Measurements from ENCODE around the gene FAM20A. TPM values are rescaled to one million over a fixed set of nuclear protein-coding genes. Genes with fewer than 3 reads are reported as not detected.

Gene FAM20A
- total RNA-seq, 1 experiment from 2014 or later, result not detected

DNA sequence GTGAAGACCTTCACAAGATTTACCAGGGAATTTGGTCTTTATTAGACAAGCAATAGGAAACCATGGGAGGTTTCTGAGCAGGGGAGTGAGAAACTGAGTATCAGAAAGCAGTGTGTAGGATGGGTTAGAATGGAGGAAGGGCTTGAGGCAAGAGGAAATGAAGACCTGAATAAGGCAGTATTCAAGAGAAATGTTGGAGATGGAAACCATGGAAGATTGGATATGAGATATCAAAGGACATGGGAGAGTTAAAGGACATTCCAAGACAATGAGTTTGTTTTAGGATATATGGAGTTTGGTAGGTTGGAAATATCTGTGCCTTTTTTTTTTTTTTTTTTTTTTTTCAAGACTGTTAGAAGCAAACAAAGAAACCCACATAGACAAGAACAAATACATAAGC, 21.3 kb upstream of the FAM20A start:
- no peaks in the 10 kb centered on the region for H3K36me3 ChIP-seq (ENCODE audit: control insufficient read depth in 1 of 2, insufficient read depth in 2 of 2, low read length in 2 of 2)
- H3K4me2 ChIP-seq (ENCODE audit: low read length), result no peak overlapping the region
- no peaks in the 10 kb centered on the region for H3K27me3 ChIP-seq (ENCODE audit: insufficient read depth, low read length)
- ChIA-PET POLR2A (no interaction called here), RAD21 (ENCODE audit: low non-redundant PET in 1 of 2, low total read pairs in 2 of 2, uncharacterized antibody in 2 of 2, unreplicated experiment in 2 of 2) (no interaction called here), CTCF (no interaction called here)
- no peaks in the 10 kb centered on the region for H3K9me3 ChIP-seq (ENCODE audit: control insufficient read depth in 1 of 2, insufficient read depth in 1 of 2, low read depth in 1 of 2, low read length in 2 of 2)
- no peaks in the 10 kb centered on the region for H3K9me2 ChIP-seq (ENCODE audit: insufficient read depth)
- ATAC-seq, result no peak
- no peaks in the 10 kb centered on the region for H3K4me1 ChIP-seq (ENCODE audit: control insufficient read depth in 1 of 2, insufficient read depth in 2 of 2, low read length in 2 of 2)
- intact Hi-C loops (cut with micrococcal nuclease), result no loop called here
- BruUV-seq (replicated peaks), result no TSS peak
- H2AFZ ChIP-seq (ENCODE audit: low read depth, low read length, poor library complexity, severe bottlenecking), result no peak overlapping the region
- no peak for TF ChIP-seq SRF (IDR thresholded peaks at IDR 0.05; ENCODE audit: low read depth)
- TF ChIP-seq, protein P1, sequence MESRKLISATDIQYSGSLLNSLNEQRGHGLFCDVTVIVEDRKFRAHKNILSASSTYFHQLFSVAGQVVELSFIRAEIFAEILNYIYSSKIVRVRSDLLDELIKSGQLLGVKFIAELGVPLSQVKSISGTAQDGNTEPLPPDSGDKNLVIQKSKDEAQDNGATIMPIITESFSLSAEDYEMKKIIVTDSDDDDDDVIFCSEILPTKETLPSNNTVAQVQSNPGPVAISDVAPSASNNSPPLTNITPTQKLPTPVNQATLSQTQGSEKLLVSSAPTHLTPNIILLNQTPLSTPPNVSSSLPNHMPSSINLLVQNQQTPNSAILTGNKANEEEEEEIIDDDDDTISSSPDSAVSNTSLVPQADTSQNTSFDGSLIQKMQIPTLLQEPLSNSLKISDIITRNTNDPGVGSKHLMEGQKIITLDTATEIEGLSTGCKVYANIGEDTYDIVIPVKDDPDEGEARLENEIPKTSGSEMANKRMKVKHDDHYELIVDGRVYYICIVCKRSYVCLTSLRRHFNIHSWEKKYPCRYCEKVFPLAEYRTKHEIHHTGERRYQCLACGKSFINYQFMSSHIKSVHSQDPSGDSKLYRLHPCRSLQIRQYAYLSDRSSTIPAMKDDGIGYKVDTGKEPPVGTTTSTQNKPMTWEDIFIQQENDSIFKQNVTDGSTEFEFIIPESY (IDR thresholded peaks at IDR 0.05; ENCODE audit: extremely low read depth, insufficient replicate concordance, low read length), result no peak
- TF ChIP-seq EZH2phosphoT487 (IDR thresholded peaks at IDR 0.05; ENCODE audit: borderline replicate concordance), result no peak
- H3K79me2 ChIP-seq (ENCODE audit: insufficient read depth, low read length), result no peaks in the 10 kb centered on the region
- no peak overlapping the region for H3K4me3 ChIP-seq (replicated peaks in 1 of 2; ENCODE audit: low read depth in 1 of 2, low read length in 2 of 2)
- no peak overlapping the region for H3K27ac ChIP-seq (ENCODE audit: low read depth, low read length)
- no peaks in the 10 kb centered on the region for H4K20me1 ChIP-seq (ENCODE audit: insufficient read depth)
- H3K9ac ChIP-seq (ENCODE audit: low read length), result no peak overlapping the region
- no peak for DNase-seq (ENCODE audit: low read depth, low spot score)

DNA sequence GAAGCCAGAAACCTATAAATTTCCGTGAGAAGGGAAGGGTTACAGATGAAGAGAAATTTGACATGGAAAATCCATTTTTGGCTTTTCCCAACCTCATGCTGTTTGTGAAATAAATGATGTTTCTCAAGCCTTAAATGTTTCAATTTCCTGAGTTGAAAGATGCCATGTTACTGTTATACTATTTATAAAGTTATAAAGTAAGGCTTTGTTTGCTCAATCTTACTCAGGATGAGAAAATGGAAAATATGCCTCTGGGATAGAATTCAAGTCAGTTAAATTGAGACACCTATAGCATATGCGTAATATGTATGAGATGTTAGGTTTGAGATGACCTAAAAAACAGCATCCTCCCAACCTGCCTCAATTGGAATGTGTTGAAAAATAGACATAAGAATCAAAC, 19.9 kb upstream of the FAM20A start:
- Histone ChIP-seq H3K27ac (ENCODE audit: low read depth, low read length) (no peak overlapping the region), H3K4me3 (replicated peaks in 1 of 2; ENCODE audit: low read depth in 1 of 2, low read length in 2 of 2) (no peak overlapping the region), H3K27me3 (ENCODE audit: insufficient read depth, low read length) (no peaks in the 10 kb centered on the region), H3K4me1 (ENCODE audit: control insufficient read depth in 1 of 2, insufficient read depth in 2 of 2, low read length in 2 of 2) (no peaks in the 10 kb centered on the region), H3K9me2 (ENCODE audit: insufficient read depth) (no peaks in the 10 kb centered on the region), H4K20me1 (ENCODE audit: insufficient read depth) (no peaks in the 10 kb centered on the region), H3K36me3 (ENCODE audit: control insufficient read depth in 1 of 2, insufficient read depth in 2 of 2, low read length in 2 of 2) (no peaks in the 10 kb centered on the region), H3K9me3 (ENCODE audit: control insufficient read depth in 1 of 2, insufficient read depth in 1 of 2, low read depth in 1 of 2, low read length in 2 of 2) (no peaks in the 10 kb centered on the region), H3K9ac (ENCODE audit: low read length) (no peak overlapping the region), H3K4me2 (ENCODE audit: low read length) (no peak overlapping the region), H2AFZ (ENCODE audit: low read depth, low read length, poor library complexity, severe bottlenecking) (no peak overlapping the region), H3K79me2 (ENCODE audit: insufficient read depth, low read length) (no peaks in the 10 kb centered on the region)
- ChIA-PET CTCF (no interaction called here), POLR2A (no interaction called here), RAD21 (ENCODE audit: low non-redundant PET in 1 of 2, low total read pairs in 2 of 2, uncharacterized antibody in 2 of 2, unreplicated experiment in 2 of 2) (no interaction called here)
- TF ChIP-seq YY1 (IDR thresholded peaks at IDR 0.05; ENCODE audit: extremely low read depth, insufficient replicate concordance, low read depth, low read length) (no peak), POLR2A (IDR thresholded peaks at IDR 0.05; ENCODE audit: borderline replicate concordance, extremely low read depth, insufficient read depth, insufficient read length) (no peak), JUND (IDR thresholded peaks at IDR 0.05) (no peak)
- TF ChIP-seq, protein P2, sequence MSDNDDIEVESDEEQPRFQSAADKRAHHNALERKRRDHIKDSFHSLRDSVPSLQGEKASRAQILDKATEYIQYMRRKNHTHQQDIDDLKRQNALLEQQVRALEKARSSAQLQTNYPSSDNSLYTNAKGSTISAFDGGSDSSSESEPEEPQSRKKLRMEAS (IDR thresholded peaks at IDR 0.05), result no peak
- TF ChIP-seq, protein P3, sequence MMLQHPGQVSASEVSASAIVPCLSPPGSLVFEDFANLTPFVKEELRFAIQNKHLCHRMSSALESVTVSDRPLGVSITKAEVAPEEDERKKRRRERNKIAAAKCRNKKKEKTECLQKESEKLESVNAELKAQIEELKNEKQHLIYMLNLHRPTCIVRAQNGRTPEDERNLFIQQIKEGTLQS (IDR thresholded peaks at IDR 0.05), result no peak
- TF ChIP-seq, protein P1 (IDR thresholded peaks at IDR 0.05; ENCODE audit: extremely low read depth, insufficient replicate concordance, low read length), result no peak
- TF ChIP-seq, protein P4, sequence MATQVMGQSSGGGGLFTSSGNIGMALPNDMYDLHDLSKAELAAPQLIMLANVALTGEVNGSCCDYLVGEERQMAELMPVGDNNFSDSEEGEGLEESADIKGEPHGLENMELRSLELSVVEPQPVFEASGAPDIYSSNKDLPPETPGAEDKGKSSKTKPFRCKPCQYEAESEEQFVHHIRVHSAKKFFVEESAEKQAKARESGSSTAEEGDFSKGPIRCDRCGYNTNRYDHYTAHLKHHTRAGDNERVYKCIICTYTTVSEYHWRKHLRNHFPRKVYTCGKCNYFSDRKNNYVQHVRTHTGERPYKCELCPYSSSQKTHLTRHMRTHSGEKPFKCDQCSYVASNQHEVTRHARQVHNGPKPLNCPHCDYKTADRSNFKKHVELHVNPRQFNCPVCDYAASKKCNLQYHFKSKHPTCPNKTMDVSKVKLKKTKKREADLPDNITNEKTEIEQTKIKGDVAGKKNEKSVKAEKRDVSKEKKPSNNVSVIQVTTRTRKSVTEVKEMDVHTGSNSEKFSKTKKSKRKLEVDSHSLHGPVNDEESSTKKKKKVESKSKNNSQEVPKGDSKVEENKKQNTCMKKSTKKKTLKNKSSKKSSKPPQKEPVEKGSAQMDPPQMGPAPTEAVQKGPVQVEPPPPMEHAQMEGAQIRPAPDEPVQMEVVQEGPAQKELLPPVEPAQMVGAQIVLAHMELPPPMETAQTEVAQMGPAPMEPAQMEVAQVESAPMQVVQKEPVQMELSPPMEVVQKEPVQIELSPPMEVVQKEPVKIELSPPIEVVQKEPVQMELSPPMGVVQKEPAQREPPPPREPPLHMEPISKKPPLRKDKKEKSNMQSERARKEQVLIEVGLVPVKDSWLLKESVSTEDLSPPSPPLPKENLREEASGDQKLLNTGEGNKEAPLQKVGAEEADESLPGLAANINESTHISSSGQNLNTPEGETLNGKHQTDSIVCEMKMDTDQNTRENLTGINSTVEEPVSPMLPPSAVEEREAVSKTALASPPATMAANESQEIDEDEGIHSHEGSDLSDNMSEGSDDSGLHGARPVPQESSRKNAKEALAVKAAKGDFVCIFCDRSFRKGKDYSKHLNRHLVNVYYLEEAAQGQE (IDR thresholded peaks at IDR 0.05; ENCODE audit: low read depth), result no peak
- intact Hi-C loops (cut with micrococcal nuclease), result no loop called here
- no peak for DNase-seq (ENCODE audit: low read depth, low spot score)
- no TSS peak for BruUV-seq (replicated peaks)
- ATAC-seq, result no peak

All from HCT116 (cell line).